ENCODE measurements around the gene DHFR2.
"Not testable (repeated sequence)": the region's sequence is repeated elsewhere in the genome, so short reads cannot be mapped to it uniquely, and the experiment has no call there.

The DHFR2 gene

GRCh38 chr3:94065122-94065521 lies 2.4 kb upstream of the DHFR2 start:
- DNase-seq: no peak

DNA sequence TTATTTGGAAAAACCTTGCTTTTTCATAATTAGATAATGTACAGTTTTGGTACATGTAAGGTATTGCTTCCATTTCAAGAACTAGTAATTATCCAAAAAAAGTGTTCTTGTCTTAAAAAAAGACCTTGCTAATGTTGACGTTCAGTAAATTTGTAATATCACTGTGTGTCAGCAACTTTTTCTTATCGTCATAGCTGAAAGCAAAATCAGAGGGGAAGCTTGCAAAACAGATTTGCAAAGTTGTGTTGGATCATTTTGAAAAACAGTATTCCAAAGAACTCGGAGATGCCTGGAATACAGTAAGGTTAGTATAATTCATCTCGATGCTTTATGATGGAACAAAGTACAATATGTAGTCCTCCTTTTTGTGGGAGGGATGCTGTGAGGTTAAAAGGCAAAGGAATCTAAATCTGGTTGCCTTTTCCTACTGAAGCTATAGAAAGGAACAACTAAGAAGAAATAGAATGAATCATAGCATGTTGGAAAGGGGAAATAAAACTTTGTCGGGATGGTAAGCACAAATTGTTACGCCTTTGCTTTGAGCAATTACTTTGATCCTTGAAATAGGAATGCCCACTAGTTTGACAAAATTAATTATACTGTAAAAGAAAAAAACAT lies 1.6 kb upstream of the DHFR2 start:
- DNase-seq: no peak

GRCh38 chr3:94063496-94064119 lies 892 bp upstream of the DHFR2 start:
- DNase-seq: no peak

GRCh38 chr3:94061297-94061696 lies 1.4 kb downstream of the DHFR2 start:
- no peak for DNase-seq

- no peak for DNase-seq
These were observed 12.2 kb downstream of the DHFR2 start for GRCh38 chr3:94050546-94050945.

- no peak for DNase-seq
These were observed 13.4 kb downstream of the DHFR2 start for GRCh38 chr3:94049267-94049666.

DNA sequence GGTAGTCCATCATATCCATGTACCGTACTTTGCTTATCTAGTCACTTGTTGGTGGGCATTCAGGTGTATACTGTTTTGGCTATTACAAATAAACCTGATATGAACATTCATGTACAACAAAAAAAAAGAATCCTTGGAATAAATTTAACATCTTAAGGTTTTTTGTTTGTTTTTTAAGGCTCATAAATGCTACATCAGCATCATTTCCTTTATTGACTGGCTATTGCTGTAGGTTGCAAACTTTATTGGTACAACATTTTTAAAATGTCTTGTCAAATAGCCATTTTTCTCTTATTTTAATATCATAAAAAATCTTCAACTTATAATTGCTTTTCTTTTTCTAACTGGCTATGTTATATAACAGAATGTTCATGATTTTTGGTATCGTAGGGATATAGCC lies 16.2 kb downstream of the DHFR2 start:
- DNase-seq: no peak

- DNase-seq: not testable (repeated sequence)
These were observed 18.4 kb downstream of the DHFR2 start for GRCh38 chr3:94044100-94044936.

- no peak for DNase-seq
These were observed 19.4 kb downstream of the DHFR2 start for GRCh38 chr3:94043285-94043684.

GRCh38 chr3:94036909-94037507 lies 25.7 kb downstream of the DHFR2 start:
- no peak for DNase-seq

GRCh38 chr3:94028093-94028837 lies 34.5 kb downstream of the DHFR2 start, which contains the start of gene STX19:
Gene STX19, minus strand, starts transcription at chr3:94028597. Its CDS starts 13,328 bp downstream, at chr3:94015269.
- DNase-seq: no peak

GRCh38 chr3:94026623-94027022 lies 36.1 kb downstream of the DHFR2 start:
- DNase-seq: no peak

DNA sequence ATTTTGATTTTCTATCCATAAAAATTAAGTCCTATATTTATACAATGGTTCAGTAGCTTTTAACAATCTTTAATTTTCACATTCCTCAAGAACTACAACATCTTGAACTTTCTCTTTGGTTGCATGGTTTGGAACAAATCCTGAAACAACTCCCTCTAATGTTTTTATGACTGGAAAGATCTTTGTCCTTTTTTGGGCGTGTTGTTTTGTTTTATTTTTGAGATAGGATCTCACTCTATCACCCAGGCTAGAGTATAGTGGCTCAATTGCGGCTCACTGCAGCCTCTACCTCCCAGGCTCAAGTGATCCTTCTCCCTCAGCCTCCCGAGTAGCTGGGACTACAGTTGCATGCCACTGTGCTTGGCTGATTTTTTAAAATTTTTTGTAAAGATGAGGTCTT lies 38.3 kb downstream of the DHFR2 start:
- DNase-seq: no peak

DNA sequence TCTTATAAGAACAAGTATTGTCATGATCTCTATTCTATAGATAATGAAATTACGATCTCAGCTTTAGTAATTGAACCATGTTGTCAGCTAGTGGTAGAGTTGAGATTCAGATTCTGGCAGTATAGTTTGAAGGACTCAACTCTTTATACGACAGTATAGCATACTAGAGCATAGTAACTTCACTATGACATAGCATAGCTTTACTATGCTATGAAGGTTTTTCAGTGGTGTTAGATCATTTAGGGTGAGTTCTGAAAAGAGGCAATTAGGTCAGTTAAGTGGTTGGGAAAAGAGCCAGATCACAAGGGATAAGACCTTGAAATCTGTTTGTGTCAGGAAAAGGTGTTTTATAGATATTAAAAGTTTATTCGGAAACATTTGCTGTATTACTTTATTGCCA lies 42.4 kb downstream of the DHFR2 start:
- DNase-seq: no peak

- DNase-seq: no peak
These were observed 43.1 kb downstream of the DHFR2 start for GRCh38 chr3:94019659-94020058.

- no peak for DNase-seq
These were observed 47.7 kb downstream of the DHFR2 start for GRCh38 chr3:94015025-94015424.

GRCh38 chr3:94012185-94012584 lies 50.5 kb downstream of the DHFR2 start:
- no peak for DNase-seq

- no peak for DNase-seq
These were observed 51.4 kb downstream of the DHFR2 start for GRCh38 chr3:94011233-94011711.

GRCh38 chr3:94009608-94010007 lies 53.1 kb downstream of the DHFR2 start:
- no peak for DNase-seq

GRCh38 chr3:94008253-94008652 lies 54.5 kb downstream of the DHFR2 start:
- DNase-seq: no peak

Measured in activated T-cell treated with anti-CD3 and anti-CD28 coated beads, Interleukin-2, amount 50 U/mL, for 1 hour (primary cell).